HL-60 (cell line): Measurements from ENCODE around the gene FHL2.
A peak's percentile ranks its signal among the peaks of the same experiment; 100 is the strongest.

Experiments
- DNase-seq, 2 experiments: peaks; one replicate each; pipeline ENCODE4 v3.0.0-alpha.2; 2010 to 2020; ENCODE audit warnings: low read depth in 1 of 2, low spot score in 1 of 2
- H3K27ac ChIP-seq: fragments of 250-450 bp; sonication (Bioruptor Pico); replicated peaks from 2 replicates; pipeline ENCODE4 v1.5.1; 2020; ENCODE audit warnings: mild to moderate bottlenecking, moderate library complexity
- H3K27me3 ChIP-seq: fragments of 250-450 bp; sonication (Bioruptor Pico); 2 replicates; pipeline ENCODE4 v1.5.1; 2021; ENCODE audit warnings: mild to moderate bottlenecking, moderate library complexity; ENCODE audit not compliant: insufficient read depth, poor library complexity, severe bottlenecking
- H3K4me3 ChIP-seq: replicated peaks from 2 replicates; pipeline ENCODE4 v1.5.1; 2011; ENCODE audit warnings: mild to moderate bottlenecking, control low read depth, low read length; ENCODE audit not compliant: insufficient read depth
- CTCF ChIP-seq: IDR thresholded peaks from one replicate; pipeline ENCODE4 v1.5.1; 2011; ENCODE audit warnings: low read length, control low read depth, inconsistent platforms; ENCODE audit not compliant: insufficient read depth
- GABPA ChIP-seq: IDR thresholded peaks from 2 replicates; pipeline ENCODE4 v1.6.1; 2012; ENCODE audit warnings: low read depth
- POLR2AphosphoS5 ChIP-seq: IDR thresholded peaks from 2 replicates; pipeline ENCODE4 v1.6.1; 2012; ENCODE audit warnings: low read depth
- SPI1 ChIP-seq: IDR thresholded peaks from 2 replicates; pipeline ENCODE4 v1.6.1; 2012; ENCODE audit warnings: low read depth, mild to moderate bottlenecking, borderline replicate concordance
- TF ChIP-seq, protein P1 (sequence below): IDR thresholded peaks from 2 replicates; pipeline ENCODE4 v1.6.1; 2012; ENCODE audit warnings: low read depth; ENCODE audit not compliant: insufficient replicate concordance

FHL2 gene

GRCh38 chr2:105369777-105370690, 28.8 kb downstream of the FHL2 start:
- Histone ChIP-seq H3K27ac (no peak overlapping the region), H3K4me3 (no peak overlapping the region), H3K27me3 (peaks cover 7% of the 10 kb centered on the region)
- peak; percentile 68 to 86 for DNase-seq
- TF ChIP-seq POLR2AphosphoS5 (no peak), GABPA (no peak), CTCF (peak; percentile 98), SPI1 (peak; percentile 41; the same call in 1 of the 2 replicates)
- TF ChIP-seq, protein P1, sequence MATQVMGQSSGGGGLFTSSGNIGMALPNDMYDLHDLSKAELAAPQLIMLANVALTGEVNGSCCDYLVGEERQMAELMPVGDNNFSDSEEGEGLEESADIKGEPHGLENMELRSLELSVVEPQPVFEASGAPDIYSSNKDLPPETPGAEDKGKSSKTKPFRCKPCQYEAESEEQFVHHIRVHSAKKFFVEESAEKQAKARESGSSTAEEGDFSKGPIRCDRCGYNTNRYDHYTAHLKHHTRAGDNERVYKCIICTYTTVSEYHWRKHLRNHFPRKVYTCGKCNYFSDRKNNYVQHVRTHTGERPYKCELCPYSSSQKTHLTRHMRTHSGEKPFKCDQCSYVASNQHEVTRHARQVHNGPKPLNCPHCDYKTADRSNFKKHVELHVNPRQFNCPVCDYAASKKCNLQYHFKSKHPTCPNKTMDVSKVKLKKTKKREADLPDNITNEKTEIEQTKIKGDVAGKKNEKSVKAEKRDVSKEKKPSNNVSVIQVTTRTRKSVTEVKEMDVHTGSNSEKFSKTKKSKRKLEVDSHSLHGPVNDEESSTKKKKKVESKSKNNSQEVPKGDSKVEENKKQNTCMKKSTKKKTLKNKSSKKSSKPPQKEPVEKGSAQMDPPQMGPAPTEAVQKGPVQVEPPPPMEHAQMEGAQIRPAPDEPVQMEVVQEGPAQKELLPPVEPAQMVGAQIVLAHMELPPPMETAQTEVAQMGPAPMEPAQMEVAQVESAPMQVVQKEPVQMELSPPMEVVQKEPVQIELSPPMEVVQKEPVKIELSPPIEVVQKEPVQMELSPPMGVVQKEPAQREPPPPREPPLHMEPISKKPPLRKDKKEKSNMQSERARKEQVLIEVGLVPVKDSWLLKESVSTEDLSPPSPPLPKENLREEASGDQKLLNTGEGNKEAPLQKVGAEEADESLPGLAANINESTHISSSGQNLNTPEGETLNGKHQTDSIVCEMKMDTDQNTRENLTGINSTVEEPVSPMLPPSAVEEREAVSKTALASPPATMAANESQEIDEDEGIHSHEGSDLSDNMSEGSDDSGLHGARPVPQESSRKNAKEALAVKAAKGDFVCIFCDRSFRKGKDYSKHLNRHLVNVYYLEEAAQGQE, result no peak

DNA sequence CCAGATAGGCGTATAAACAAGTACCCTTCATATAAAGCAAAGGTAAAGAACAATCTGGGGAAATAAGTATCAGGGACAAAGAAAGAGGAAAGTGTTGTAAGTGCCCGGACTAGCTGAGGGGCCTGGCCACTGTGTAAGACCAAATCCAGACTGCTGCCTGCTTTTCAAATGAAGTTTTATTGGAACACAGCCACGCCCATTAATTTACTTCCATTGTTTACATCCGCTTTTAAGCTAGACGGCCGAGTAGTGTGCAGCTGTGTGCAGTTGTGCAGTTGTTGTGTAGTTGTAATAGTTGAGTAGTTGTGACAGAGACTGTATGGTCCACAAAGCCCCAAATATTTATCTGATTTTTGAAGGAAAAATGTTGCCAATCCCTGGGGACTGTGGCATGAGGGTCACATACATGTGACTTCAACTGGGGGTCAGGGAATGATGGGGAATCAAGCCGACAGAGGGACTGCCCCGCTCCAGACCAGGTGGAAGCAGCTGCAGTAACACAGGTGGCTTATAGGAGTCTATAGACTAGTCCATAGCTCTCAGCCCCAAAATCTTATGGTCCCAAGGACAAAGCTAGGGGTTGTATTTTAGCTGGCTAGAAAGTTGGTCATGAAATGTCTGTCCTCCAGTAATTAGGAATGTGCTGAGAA, 30.0 kb downstream of the FHL2 start:
- no peak for DNase-seq
- TF ChIP-seq, protein P1, result no peak
- TF ChIP-seq CTCF, result no peak
- no peak for TF ChIP-seq GABPA
- TF ChIP-seq SPI1, result no peak
- no peak overlapping the region for H3K27ac ChIP-seq
- H3K27me3 ChIP-seq, result peaks cover 7% of the 10 kb centered on the region
- no peak overlapping the region for H3K4me3 ChIP-seq

DNA sequence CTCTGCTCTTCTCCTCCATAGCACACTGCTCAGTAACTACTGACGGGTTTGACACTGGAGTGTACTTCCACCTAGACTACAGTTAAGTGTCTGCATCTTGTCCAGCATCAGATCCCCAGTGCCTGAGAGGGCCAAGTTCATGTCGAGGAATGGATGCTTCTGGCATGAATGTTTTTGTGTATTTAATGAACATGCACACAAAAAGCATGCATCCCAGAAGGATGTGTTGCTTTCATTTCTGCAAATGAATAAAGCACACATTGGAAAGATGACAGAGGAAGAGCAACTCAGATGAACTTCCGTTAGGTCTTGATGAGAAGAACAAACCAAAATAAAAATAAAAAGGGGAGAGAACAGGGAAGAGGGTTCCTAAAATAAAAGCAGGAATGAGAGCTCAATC, 33.6 kb downstream of the FHL2 start:
- TF ChIP-seq, protein P1, result no peak
- TF ChIP-seq CTCF (no peak), POLR2AphosphoS5 (no peak), SPI1 (no peak), GABPA (no peak)
- no peak for DNase-seq
- Histone ChIP-seq H3K27ac (no peak overlapping the region), H3K4me3 (no peak overlapping the region), H3K27me3 (peaks cover 3% of the 10 kb centered on the region)
